ENCODE results near the gene MVK.

DNA sequence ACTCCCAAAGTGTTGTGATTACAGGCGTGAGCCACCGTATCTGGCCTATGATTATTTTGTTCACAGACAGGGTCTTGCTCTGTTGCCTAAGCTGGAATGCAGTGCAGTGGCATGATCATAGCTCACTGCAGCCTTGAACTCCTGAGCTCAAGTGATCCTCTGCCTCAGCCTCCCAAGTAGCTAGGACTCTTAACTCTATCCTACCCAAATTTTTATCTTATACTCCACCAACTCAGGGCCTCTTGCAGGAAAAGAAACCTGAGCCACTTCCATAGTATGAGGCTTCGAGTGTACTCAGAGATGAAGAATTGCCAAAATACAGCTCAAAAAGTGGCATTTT is 1.1 kb upstream of the MVK start:
- TF ChIP-seq CTCF (IDR thresholded peaks at IDR 0.05) (no peak), POLR2A (IDR thresholded peaks at IDR 0.05) (no peak), EP300 (IDR thresholded peaks at IDR 0.05) (no peak), POLR2AphosphoS5 (IDR thresholded peaks at IDR 0.05) (no peak)
